ENCODE measurements around the gene INSL3. TPM values are rescaled to one million over a fixed set of nuclear protein-coding genes. Genes with fewer than 3 reads are reported as not detected.

The INSL3 gene
- total and polyA plus RNA-seq, 8 donors: 0.21 to 0.76 TPM; not detected in 6

- DNase-seq: peak in 2 of 4 donors; percentile 72 to 81
- no peaks in the 10 kb centered on the region for H3K36me3 ChIP-seq
Observed at GRCh38 chr19:17794731-17795494, 26.4 kb downstream of the INSL3 start, which contains the start of gene B3GNT3. Gene B3GNT3, plus strand, starts transcription at chr19:17795138. Its CDS starts 12,670 bp downstream, at chr19:17807808.

GRCh38 chr19:17794412-17794730 lies 26.9 kb downstream of the INSL3 start:
- Histone ChIP-seq H3K4me3 (peak overlapping the region in 1 of 2 donors; percentile 16), H3K4me1 (peaks cover 3 to 10% of the 10 kb centered on the region in 2 donors), H3K27me3 (peaks cover 20 to 94% of the 10 kb centered on the region in 2 donors), H3K27ac (no peak overlapping the region), H3K36me3 (no peaks in the 10 kb centered on the region), H3K9me3 (no peaks in the 10 kb centered on the region)
- ATAC-seq (no peak), DNase-seq (no peak)
- no peak for TF ChIP-seq CTCF (IDR thresholded peaks at IDR 0.05)
- intact Hi-C loops (cut with DNase I): no loop called here

More at GRCh38 chr19:17794731-17795494, 26.4 kb downstream of the INSL3 start, which contains the start of gene B3GNT3:
- intact Hi-C loops (cut with DNase I): no loop called here
- Histone ChIP-seq H3K4me3 (peak within 1 kb of the TSS in 1 of 2 donors; percentile 16), H3K27ac (no peak within 1 kb of the TSS), H3K4me1 (peaks cover 3 to 10% of the 10 kb centered on the region in 2 donors), H3K9me3 (no peaks in the 10 kb centered on the region), H3K27me3 (peaks cover 20 to 99% of the 10 kb centered on the region in 2 donors)
- TF ChIP-seq CTCF (IDR thresholded peaks at IDR 0.05): no peak
- peak; percentile 47 for ATAC-seq

GRCh38 chr19:17790059-17790780 lies 31.1 kb downstream of the INSL3 start:
- DNase-seq: no peak
- H3K9me3 ChIP-seq: no peaks in the 10 kb centered on the region
- peaks cover 3 to 9% of the 10 kb centered on the region in 2 donors for H3K4me1 ChIP-seq
- ATAC-seq: peak; percentile 30
- no peak for TF ChIP-seq CTCF (IDR thresholded peaks at IDR 0.05)
- H3K4me3 ChIP-seq: no peak overlapping the region
- H3K27ac ChIP-seq: no peak overlapping the region
- H3K36me3 ChIP-seq: peaks cover 0 to 18% of the 10 kb centered on the region in 2 donors
- peaks cover 14 to 54% of the 10 kb centered on the region in 2 donors for H3K27me3 ChIP-seq
- intact Hi-C loops (cut with DNase I): no loop called here

- Histone ChIP-seq H3K27me3 (peaks cover 0 to 38% of the 10 kb centered on the region in 2 donors), H3K4me1 (peaks cover 0 to 3% of the 10 kb centered on the region in 2 donors), H3K36me3 (peaks cover 0 to 23% of the 10 kb centered on the region in 2 donors), H3K4me3 (no peak overlapping the region), H3K9me3 (no peaks in the 10 kb centered on the region), H3K27ac (no peak overlapping the region)
- DNase-seq (no peak), ATAC-seq (no peak)
- intact Hi-C loops (cut with DNase I): loop anchor here in 1 of 2 donors (10.0 kb wide), 1 partner anchor 66 kb away; the partner anchor contains the start of gene RPL18A
- TF ChIP-seq CTCF (IDR thresholded peaks at IDR 0.05): no peak
Observed at GRCh38 chr19:17788632-17789031, 32.7 kb downstream of the INSL3 start.
